ENCODE data around the gene PPM1M.

PPM1M gene, protein sequence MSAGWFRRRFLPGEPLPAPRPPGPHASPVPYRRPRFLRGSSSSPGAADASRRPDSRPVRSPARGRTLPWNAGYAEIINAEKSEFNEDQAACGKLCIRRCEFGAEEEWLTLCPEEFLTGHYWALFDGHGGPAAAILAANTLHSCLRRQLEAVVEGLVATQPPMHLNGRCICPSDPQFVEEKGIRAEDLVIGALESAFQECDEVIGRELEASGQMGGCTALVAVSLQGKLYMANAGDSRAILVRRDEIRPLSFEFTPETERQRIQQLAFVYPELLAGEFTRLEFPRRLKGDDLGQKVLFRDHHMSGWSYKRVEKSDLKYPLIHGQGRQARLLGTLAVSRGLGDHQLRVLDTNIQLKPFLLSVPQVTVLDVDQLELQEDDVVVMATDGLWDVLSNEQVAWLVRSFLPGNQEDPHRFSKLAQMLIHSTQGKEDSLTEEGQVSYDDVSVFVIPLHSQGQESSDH
- 74.6 to 87.7 reads per million in 2 donors for total RNA-seq

- DNase-seq = peak; percentile 72
These were observed at the start of gene PPM1M for GRCh38 chr3:52245322-52246263. Gene PPM1M, plus strand, starts transcription at chr3:52245759. Its CDS starts 66 bp downstream, at chr3:52245825.

DNA sequence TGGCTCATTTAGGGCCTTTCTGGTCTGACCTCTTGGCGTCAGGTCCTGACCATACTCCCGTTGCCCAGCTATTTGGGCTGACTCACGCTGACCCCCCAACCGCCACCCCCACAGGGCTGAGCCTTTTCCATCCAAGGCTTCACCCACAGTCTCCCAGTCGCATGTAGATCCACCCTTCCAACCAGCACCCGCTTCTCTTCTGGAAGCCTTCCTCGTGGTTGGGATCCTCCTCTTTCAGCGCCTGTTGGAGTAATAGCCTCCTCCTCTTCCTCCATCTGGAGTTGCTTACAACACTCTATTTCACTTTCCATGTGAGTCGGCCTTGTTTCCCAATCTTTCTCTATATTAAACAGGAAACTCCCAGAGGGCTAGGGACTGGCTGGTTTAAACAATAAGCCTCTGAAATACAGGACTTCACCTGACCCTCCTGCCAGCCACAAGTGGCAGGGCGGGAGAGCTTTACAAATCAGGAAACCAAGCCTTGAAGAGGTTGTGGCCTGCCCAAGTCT, 49.7 kb upstream of the PPM1M start:
- DNase-seq = no peak

DNA sequence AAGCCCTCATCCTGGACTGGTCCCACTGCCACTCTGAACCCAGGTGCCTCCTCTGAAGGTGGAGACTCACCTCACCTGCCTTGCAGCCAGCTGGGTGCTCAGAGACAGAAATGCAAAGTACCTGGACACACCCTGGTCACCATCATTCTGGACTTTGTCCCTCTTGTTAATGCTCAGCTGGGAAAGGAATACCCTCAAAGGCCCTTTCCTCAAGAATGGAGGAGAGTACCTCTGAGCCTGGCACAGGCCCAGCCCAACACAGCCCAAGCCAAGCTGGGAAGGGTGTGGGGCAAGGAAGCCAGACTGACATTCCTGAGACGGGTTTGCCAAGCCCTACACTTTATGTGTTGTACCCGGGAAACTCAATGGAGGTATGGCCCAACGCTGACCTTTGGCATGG, 48.6 kb upstream of the PPM1M start:
- no peak for DNase-seq

DNA sequence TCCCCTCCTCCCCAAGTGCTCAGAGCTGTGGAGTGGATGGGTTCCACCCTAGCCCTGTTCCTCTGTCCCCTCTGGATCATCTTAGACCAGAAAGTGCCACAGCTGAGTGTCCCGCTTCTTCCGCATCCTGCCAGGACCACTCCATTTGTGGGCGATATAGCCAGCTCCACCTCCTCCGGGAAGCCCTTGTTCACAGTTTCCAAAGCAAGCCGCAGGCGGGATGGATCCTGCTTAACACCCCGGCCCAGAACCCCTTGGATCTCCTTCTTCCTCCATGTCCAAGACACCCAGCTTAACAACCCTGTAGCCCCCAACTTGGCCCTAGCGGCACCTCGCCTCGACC, 48.1 kb upstream of the PPM1M start:
- DNase-seq = no peak

- DNase-seq = peak; percentile 87
These were observed 47.5 kb upstream of the PPM1M start, which contains the start of gene ALAS1 for GRCh38 chr3:52197842-52198625. Gene ALAS1, plus strand, starts transcription at chr3:52198160. Its CDS starts 1,082 bp downstream, at chr3:52199242.

- DNase-seq = no peak
These were observed 46.6 kb upstream of the PPM1M start for GRCh38 chr3:52198643-52199608.

DNA sequence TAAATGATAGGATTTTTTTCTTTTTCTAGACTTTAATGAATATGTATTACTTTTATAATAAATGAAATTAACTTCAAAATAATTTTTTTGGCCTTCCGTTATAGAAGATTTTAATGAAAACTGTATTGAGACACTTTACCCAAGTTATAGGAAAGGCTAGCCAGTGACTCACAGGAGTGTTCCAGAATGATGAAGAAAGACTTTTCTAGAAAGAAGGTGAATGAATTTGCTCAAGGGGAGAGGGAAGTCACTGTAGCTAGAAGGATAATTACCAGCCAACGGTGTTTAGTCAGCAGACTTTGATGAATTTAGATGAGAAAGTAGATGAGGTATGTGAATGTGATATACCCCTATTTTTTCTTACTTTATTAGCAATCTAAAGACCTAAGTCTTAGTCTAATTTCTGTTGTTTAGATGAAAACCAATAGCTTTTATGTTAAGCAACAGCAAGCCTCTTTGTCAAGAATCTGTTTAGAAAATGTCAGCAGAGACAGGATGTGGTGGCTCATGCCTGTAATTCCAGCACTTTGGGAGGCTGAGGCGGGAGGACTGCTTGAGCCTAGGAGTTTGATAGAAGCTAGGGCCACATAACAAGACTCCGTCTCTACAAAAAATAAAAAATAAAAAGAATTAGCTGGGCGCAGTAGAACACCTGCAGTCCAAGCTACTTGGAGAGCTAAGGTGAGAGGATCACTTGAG, 44.4 kb upstream of the PPM1M start:
- DNase-seq = no peak

DNA sequence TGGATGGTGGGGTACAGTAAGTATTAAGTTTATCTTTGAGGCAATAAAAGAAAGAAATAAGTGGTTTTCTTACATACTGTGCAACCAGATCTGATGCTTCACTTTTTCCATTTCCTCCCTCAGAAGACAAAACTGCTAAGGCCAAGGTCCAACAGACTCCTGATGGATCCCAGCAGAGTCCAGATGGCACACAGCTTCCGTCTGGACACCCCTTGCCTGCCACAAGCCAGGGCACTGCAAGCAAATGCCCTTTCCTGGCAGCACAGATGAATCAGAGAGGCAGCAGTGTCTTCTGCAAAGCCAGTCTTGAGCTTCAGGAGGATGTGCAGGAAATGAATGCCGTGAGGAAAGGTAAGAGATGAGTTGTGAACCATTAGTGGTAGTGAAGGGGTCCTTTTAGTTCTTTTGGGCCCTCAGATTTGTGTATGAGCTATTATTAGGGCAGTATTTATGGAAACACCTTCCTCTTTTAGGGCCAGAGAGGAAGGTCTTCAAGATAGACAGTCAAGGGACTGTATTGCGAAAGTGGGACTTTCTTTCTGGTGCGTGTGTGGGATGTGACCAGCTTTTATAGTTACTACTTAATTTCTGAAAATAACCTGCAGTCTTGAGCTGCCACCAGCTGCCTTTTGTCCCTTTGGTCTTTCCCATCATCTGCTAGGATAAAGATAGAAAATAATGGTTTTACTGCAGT, 43.0 kb upstream of the PPM1M start:
- no peak for DNase-seq

- DNase-seq = no peak
These were observed 41.9 kb upstream of the PPM1M start for GRCh38 chr3:52203701-52204100.

GRCh38 chr3:52204337-52205073, 41.1 kb upstream of the PPM1M start:
- DNase-seq = no peak

- no peak for DNase-seq
These were observed 39.7 kb upstream of the PPM1M start for GRCh38 chr3:52205727-52206372.

DNA sequence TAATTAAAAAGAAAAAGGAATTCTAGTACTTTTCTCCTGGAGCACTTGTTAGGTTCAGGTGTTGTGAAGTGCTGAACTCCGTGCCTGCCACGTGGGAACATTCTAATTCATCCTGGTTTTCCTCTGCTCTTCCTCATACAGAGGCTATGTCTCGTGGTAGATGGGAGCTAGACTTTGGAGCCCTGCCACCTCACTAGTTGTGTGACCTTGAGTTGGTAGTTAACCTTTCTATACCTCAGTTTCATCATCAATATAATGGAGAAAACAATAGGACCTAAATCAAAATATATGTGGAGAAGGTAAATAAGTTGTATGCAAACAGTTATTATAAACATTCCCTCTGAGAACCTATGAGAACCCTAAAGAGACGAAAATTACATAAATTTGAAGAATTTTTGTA, 37.0 kb upstream of the PPM1M start:
- DNase-seq = no peak

GRCh38 chr3:52210037-52210436, 35.5 kb upstream of the PPM1M start:
- no peak for DNase-seq

- DNase-seq = no peak
These were observed 35.0 kb upstream of the PPM1M start for GRCh38 chr3:52210550-52211046.

- DNase-seq = no peak
These were observed 34.2 kb upstream of the PPM1M start for GRCh38 chr3:52211268-52211891.

- DNase-seq = no peak
These were observed 32.6 kb upstream of the PPM1M start for GRCh38 chr3:52213005-52213404.

DNA sequence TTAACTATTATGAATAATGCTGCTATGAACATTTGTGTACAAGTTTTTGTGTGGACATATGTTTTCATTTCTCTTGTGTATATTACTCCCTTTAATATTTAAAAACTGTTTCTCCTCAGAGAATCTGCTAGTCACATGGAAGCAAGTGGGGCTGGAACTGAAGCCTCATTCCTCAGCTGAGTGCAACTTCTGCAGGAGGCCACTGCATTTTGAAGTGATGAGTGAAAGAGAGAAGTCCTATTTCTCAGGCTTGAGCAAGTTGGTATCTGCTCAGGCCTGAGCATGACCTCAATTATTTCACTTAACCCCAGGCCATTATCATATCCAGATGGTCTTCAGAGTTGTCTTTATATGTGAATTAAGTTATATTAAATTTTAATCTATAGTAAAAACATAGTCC, 31.7 kb upstream of the PPM1M start:
- no peak for DNase-seq

- DNase-seq = no peak
These were observed 30.2 kb upstream of the PPM1M start for GRCh38 chr3:52215351-52215750.

Data from activated gamma-delta T cell (primary cell).